GM23338 (cell line): ENCODE results near the gene GKN1. TPM values are rescaled to one million over a fixed set of nuclear protein-coding genes. Genes with fewer than 3 reads are reported as not detected.
A peak's percentile ranks its signal among the peaks of the same experiment; 100 is the strongest.

Experiments
- ATAC-seq: fragments of 200-7000 bp; cut with Tn5 transposase; 3 replicates; pipeline ENCODE4 v1.9.1; 2020
- DNase-seq: peaks from one replicate; pipeline ENCODE4 v3.0.0-alpha.2; 2015; ENCODE audit warnings: low spot score
- H2AFZ ChIP-seq: fragments of 200-600 bp; sonication (generic); 2 replicates; pipeline ENCODE4 v1.8.0; 2016; ENCODE audit warnings: antibody characterized with exemption, mild to moderate bottlenecking, moderate library complexity
- H3F3A ChIP-seq: fragments of 200-600 bp; sonication (generic); replicated peaks from 2 replicates; pipeline ENCODE4 v1.8.0; 2017; ENCODE audit warnings: antibody characterized with exemption, mixed run types, low read depth
- H3K27ac ChIP-seq: fragments of 200-600 bp; sonication (generic); 2 replicates; pipeline ENCODE4 v1.6.1; 2016; ENCODE audit warnings: low read depth
- H3K27me3 ChIP-seq: fragments of 200-600 bp; sonication (generic); 2 replicates; pipeline ENCODE4 v1.8.0; 2016; ENCODE audit warnings: mild to moderate bottlenecking, mixed run types, moderate library complexity; ENCODE audit not compliant: insufficient read depth
- H3K36me3 ChIP-seq: fragments of 200-600 bp; sonication (generic); 2 replicates; pipeline ENCODE4 v1.8.0; 2016; ENCODE audit warnings: mild to moderate bottlenecking; ENCODE audit not compliant: insufficient read depth
- H3K4me1 ChIP-seq: fragments of 200-600 bp; sonication (generic); 2 replicates; pipeline ENCODE4 v1.8.0; 2016; ENCODE audit warnings: mild to moderate bottlenecking, moderate library complexity; ENCODE audit not compliant: insufficient read depth
- H3K4me2 ChIP-seq: fragments of 200-600 bp; sonication (generic); 2 replicates; pipeline ENCODE4 v1.7.1; 2017; ENCODE audit warnings: mixed run types
- H3K4me3 ChIP-seq: fragments of 200-600 bp; sonication (generic); 2 replicates; pipeline ENCODE4 v1.6.1; 2016; ENCODE audit warnings: mixed run types
- H3K79me2 ChIP-seq: fragments of 200-600 bp; sonication (generic); replicated peaks from 2 replicates; pipeline ENCODE4 v1.8.0; 2017; ENCODE audit warnings: mild to moderate bottlenecking; ENCODE audit not compliant: insufficient read depth
- H3K9me2 ChIP-seq: fragments of 200-600 bp; sonication (generic); 2 replicates; pipeline ENCODE4 v1.8.0; 2017; ENCODE audit not compliant: insufficient read depth
- H4K20me1 ChIP-seq: fragments of 200-600 bp; sonication (generic); replicated peaks from 2 replicates; pipeline ENCODE4 v1.8.0; 2017; ENCODE audit warnings: mild to moderate bottlenecking; ENCODE audit not compliant: insufficient read depth
- H3K27ac Mint-ChIP-seq: 2 replicates; pipeline ENCODE4 v1.8.0; 2020; ENCODE audit warnings: inconsistent platforms, mild to moderate bottlenecking, moderate library complexity, mixed read lengths
- H3K27me3 Mint-ChIP-seq: 3 replicates; pipeline ENCODE4 v1.8.0; 2022; ENCODE audit warnings: low read depth, mild to moderate bottlenecking, moderate library complexity, mixed read lengths, inconsistent platforms; ENCODE audit not compliant: insufficient read depth, poor library complexity
- H3K36me3 Mint-ChIP-seq: 3 replicates; pipeline ENCODE4 v1.8.0; 2021; ENCODE audit warnings: low read depth, mild to moderate bottlenecking, inconsistent platforms, moderate library complexity, mixed read lengths
- H3K4me1 Mint-ChIP-seq: 3 replicates; pipeline ENCODE4 v1.8.0; 2020; ENCODE audit warnings: mild to moderate bottlenecking, inconsistent platforms, mixed read lengths
- H3K4me3 Mint-ChIP-seq: 3 replicates; pipeline ENCODE4 v1.8.0; 2021; ENCODE audit warnings: moderate library complexity, mild to moderate bottlenecking, inconsistent platforms, mixed read lengths
- H3K9me3 Mint-ChIP-seq: 3 replicates; pipeline ENCODE4 v1.8.0; 2020; ENCODE audit warnings: moderate library complexity, mild to moderate bottlenecking, inconsistent platforms, mixed read lengths
- JUNB ChIP-seq: IDR thresholded peaks from one replicate; pipeline ENCODE4 v1.6.1; 2016; ENCODE audit warnings: antibody characterized with exemption; ENCODE audit not compliant: unreplicated experiment
- NANOG ChIP-seq: IDR thresholded peaks from 2 replicates; pipeline ENCODE4 v1.6.1; 2016; ENCODE audit warnings: antibody characterized with exemption, borderline replicate concordance
- POLR2AphosphoS5 ChIP-seq: IDR thresholded peaks from 2 replicates; pipeline ENCODE4 v1.6.1; 2016; ENCODE audit warnings: antibody characterized with exemption, low read depth
- ZNF114 ChIP-seq: fragments of 250-450 bp; sonication (Bioruptor Pico); IDR thresholded peaks from 2 replicates; pipeline ENCODE4 v1.5.0; 2020; ENCODE audit warnings: mild to moderate bottlenecking, moderate library complexity
- ZNF331 ChIP-seq: fragments of 250-450 bp; sonication (Bioruptor Pico); IDR thresholded peaks from 2 replicates; pipeline ENCODE4 v1.5.0; 2020; ENCODE audit warnings: low read depth, mild to moderate bottlenecking, moderate library complexity
- polyA plus RNA-seq: library from polyadenylated mRNA; unstranded; fragments of >200 nt; fragmentation: Nextera tagmentation; extraction: Ambion mirVana; gene quantifications from 2 replicates; pipeline ENCODE4 v1.2.1, GENCODE V29; 2016
- total RNA-seq: library from RNA; depleted of rRNA; stranded (reverse); fragments of >200 nt; shearing (Covaris generic); gene quantifications from 2 replicates; pipeline ENCODE4 v1.2.3, GENCODE V29; 2014
- TF ChIP-seq, protein P1 (sequence below): IDR thresholded peaks from one replicate; pipeline ENCODE4 v1.6.1; 2018; ENCODE audit warnings: antibody characterized with exemption; ENCODE audit not compliant: unreplicated experiment
- TF ChIP-seq, protein P2 (sequence below): IDR thresholded peaks from 2 replicates; pipeline ENCODE4 v1.6.1; 2016; ENCODE audit warnings: antibody characterized with exemption

GKN1 gene
- total and polyA plus RNA-seq, 2 experiments from 2014 or later, result not detected

DNA sequence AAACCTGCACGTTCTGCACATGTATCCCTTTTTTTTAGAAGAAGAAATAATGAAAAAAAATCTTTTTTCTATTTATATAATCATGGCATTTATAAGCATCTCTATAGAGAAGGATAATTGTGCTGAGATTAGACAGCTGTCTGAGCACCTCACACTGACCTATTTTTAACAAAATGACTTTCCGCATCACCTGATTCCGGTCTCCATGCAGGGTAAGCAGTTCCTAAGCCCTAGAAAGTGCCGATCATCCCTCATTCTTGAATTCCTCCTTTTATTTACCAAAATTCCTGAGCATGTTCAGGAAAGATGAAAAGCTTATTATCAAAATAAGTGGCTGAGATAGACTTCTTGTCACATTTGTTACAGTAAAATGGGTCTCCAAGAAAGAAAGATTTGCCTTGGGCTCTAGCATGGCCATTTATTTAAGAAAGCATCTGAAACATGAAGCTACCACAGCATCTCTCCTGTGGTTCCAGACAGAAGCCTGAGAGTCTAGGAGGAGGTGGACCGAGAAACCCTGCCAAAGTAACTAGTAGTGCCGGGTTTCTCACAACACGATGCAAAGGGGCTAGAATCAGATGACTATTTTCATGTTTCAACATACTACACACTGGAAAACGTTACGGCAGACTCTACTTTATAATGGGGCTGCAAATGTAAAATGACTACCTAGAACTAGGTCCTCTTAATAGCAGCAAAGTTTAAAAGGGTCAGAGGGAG, 670 bp downstream of the GKN1 start:
- Histone ChIP-seq H3K9me2 (no peaks in the 10 kb centered on the region), H3K27ac (no peak overlapping the region), H3K4me3 (no peak overlapping the region), H3K79me2 (no peaks in the 10 kb centered on the region), H3F3A (no peaks in the 10 kb centered on the region), H4K20me1 (no peaks in the 10 kb centered on the region), H3K36me3 (no peaks in the 10 kb centered on the region), H2AFZ (peak overlapping the region; percentile 48; the same call in 1 of the 2 replicates), H3K4me2 (no peak overlapping the region), H3K27me3 (no peaks in the 10 kb centered on the region), H3K4me1 (no peaks in the 10 kb centered on the region)
- Mint-ChIP-seq H3K36me3 (no peaks in the 10 kb centered on the region), H3K9me3 (no peaks in the 10 kb centered on the region), H3K4me3 (no peak overlapping the region), H3K27ac (no peak overlapping the region), H3K27me3 (no peaks in the 10 kb centered on the region), H3K4me1 (no peaks in the 10 kb centered on the region)
- no peak for ATAC-seq
- DNase-seq, result no peak
- TF ChIP-seq, protein P1, sequence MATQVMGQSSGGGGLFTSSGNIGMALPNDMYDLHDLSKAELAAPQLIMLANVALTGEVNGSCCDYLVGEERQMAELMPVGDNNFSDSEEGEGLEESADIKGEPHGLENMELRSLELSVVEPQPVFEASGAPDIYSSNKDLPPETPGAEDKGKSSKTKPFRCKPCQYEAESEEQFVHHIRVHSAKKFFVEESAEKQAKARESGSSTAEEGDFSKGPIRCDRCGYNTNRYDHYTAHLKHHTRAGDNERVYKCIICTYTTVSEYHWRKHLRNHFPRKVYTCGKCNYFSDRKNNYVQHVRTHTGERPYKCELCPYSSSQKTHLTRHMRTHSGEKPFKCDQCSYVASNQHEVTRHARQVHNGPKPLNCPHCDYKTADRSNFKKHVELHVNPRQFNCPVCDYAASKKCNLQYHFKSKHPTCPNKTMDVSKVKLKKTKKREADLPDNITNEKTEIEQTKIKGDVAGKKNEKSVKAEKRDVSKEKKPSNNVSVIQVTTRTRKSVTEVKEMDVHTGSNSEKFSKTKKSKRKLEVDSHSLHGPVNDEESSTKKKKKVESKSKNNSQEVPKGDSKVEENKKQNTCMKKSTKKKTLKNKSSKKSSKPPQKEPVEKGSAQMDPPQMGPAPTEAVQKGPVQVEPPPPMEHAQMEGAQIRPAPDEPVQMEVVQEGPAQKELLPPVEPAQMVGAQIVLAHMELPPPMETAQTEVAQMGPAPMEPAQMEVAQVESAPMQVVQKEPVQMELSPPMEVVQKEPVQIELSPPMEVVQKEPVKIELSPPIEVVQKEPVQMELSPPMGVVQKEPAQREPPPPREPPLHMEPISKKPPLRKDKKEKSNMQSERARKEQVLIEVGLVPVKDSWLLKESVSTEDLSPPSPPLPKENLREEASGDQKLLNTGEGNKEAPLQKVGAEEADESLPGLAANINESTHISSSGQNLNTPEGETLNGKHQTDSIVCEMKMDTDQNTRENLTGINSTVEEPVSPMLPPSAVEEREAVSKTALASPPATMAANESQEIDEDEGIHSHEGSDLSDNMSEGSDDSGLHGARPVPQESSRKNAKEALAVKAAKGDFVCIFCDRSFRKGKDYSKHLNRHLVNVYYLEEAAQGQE, result no peak
- TF ChIP-seq ZNF331 (CRISPR knock-in tag), result no peak
- no peak for TF ChIP-seq JUNB
- TF ChIP-seq NANOG, result no peak
- no peak for TF ChIP-seq POLR2AphosphoS5

DNA sequence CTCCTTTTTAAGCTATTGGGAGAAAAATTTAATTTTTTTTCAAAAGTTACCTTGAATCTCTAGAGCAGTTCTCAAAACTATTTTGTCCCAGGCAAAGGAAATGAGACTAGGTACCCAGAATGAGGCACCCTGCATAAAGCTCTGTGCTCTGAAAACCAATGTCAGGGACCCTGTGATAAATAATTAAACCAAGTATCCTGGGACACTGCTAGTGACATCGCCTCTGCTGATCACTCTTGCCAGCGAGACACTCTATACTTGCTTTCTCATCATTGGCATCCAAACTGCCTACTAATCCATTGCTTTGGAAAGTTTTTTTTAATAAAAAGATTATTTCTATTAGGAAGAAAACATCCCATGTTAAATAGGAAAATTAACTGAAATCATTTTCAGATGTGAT, 1.4 kb downstream of the GKN1 start:
- no peaks in the 10 kb centered on the region for H3F3A ChIP-seq
- H3K4me1 Mint-ChIP-seq, result no peaks in the 10 kb centered on the region
- H3K27me3 Mint-ChIP-seq, result no peaks in the 10 kb centered on the region
- H3K4me3 ChIP-seq, result no peak overlapping the region
- no peaks in the 10 kb centered on the region for H3K79me2 ChIP-seq
- peak overlapping the region; percentile 48; the same call in 1 of the 2 replicates for H2AFZ ChIP-seq
- no peak overlapping the region for H3K4me2 ChIP-seq
- no peak overlapping the region for H3K27ac ChIP-seq
- DNase-seq (no peak), ATAC-seq (no peak)
- no peaks in the 10 kb centered on the region for H3K36me3 ChIP-seq
- no peaks in the 10 kb centered on the region for H3K9me2 ChIP-seq
- H4K20me1 ChIP-seq, result no peaks in the 10 kb centered on the region
- H3K27me3 ChIP-seq, result no peaks in the 10 kb centered on the region
- no peaks in the 10 kb centered on the region for H3K9me3 Mint-ChIP-seq
- H3K4me3 Mint-ChIP-seq, result no peak overlapping the region
- no peaks in the 10 kb centered on the region for H3K4me1 ChIP-seq
- H3K27ac Mint-ChIP-seq, result no peak overlapping the region
- no peaks in the 10 kb centered on the region for H3K36me3 Mint-ChIP-seq
- TF ChIP-seq ZNF331 (CRISPR knock-in tag), result no peak
- TF ChIP-seq, protein P1, result no peak
- no peak for TF ChIP-seq POLR2AphosphoS5
- no peak for TF ChIP-seq NANOG
- TF ChIP-seq ZNF114 (CRISPR knock-in tag), result no peak
- TF ChIP-seq JUNB, result no peak
- TF ChIP-seq, protein P2, sequence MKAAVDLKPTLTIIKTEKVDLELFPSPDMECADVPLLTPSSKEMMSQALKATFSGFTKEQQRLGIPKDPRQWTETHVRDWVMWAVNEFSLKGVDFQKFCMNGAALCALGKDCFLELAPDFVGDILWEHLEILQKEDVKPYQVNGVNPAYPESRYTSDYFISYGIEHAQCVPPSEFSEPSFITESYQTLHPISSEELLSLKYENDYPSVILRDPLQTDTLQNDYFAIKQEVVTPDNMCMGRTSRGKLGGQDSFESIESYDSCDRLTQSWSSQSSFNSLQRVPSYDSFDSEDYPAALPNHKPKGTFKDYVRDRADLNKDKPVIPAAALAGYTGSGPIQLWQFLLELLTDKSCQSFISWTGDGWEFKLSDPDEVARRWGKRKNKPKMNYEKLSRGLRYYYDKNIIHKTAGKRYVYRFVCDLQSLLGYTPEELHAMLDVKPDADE, result no peak
